H9 (cell line): Measurements from ENCODE around the gene UBE2V1. TPM values are rescaled to one million over a fixed set of nuclear protein-coding genes. Genes with fewer than 3 reads are reported as not detected.

Experiments used
- DNase-seq: peaks from one replicate; pipeline ENCODE4 v3.0.0-alpha.2; 2017
- H2AFZ ChIP-seq: one replicate; pipeline ENCODE4 v1.6.1; 2013; ENCODE audit warnings: mild to moderate bottlenecking, low read length, control low read depth, moderate library complexity
- H2AK5ac ChIP-seq: 2 replicates; pipeline ENCODE4 v1.6.1; 2013; ENCODE audit warnings: low read length, control low read depth, mixed read lengths; ENCODE audit not compliant: insufficient read length
- H2BK120ac ChIP-seq: one replicate; pipeline ENCODE4 v1.6.1; 2013; ENCODE audit warnings: low read depth, mild to moderate bottlenecking, low read length, control low read depth, inconsistent platforms; ENCODE audit not compliant: poor library complexity, severe bottlenecking
- H2BK12ac ChIP-seq: 2 replicates; pipeline ENCODE4 v1.6.1; 2013; ENCODE audit warnings: low read length, control low read depth, mixed read lengths, low read depth; ENCODE audit not compliant: insufficient read length
- H2BK15ac ChIP-seq: 2 replicates; pipeline ENCODE4 v1.6.1; 2013; ENCODE audit warnings: low read depth, low read length, control low read depth
- H2BK20ac ChIP-seq: one replicate; pipeline ENCODE4 v1.6.1; 2013; ENCODE audit warnings: low read depth, mild to moderate bottlenecking, low read length, control low read depth, inconsistent platforms; ENCODE audit not compliant: poor library complexity, severe bottlenecking
- H2BK5ac ChIP-seq: 2 replicates; pipeline ENCODE4 v1.6.1; 2013; ENCODE audit warnings: low read length, control low read depth, mixed read lengths; ENCODE audit not compliant: insufficient read length
- H3K14ac ChIP-seq: 2 replicates; pipeline ENCODE4 v1.6.1; 2013; ENCODE audit warnings: low read length, control low read depth; ENCODE audit not compliant: insufficient read depth
- H3K18ac ChIP-seq: 2 replicates; pipeline ENCODE4 v1.6.1; 2013; ENCODE audit warnings: low read depth, mild to moderate bottlenecking, mixed read lengths, low read length, control low read depth; ENCODE audit not compliant: insufficient read length
- H3K23ac ChIP-seq: 2 replicates; pipeline ENCODE4 v1.6.1; 2013; ENCODE audit warnings: low read length, control low read depth, mixed read lengths, low read depth; ENCODE audit not compliant: insufficient read length
- H3K23me2 ChIP-seq: 2 replicates; pipeline ENCODE4 v1.6.1; 2013; ENCODE audit warnings: low read depth, mild to moderate bottlenecking, mixed read lengths, low read length, control low read depth; ENCODE audit not compliant: insufficient read length, poor library complexity, severe bottlenecking
- H3K27ac ChIP-seq: 2 replicates; pipeline ENCODE4 v1.5.1; 2013; ENCODE audit warnings: low read length, control low read depth, mixed read lengths, low read depth; ENCODE audit not compliant: insufficient read length
- H3K27me3 ChIP-seq: 2 replicates; pipeline ENCODE4 v1.6.1; 2013; ENCODE audit warnings: low read length, control low read depth, inconsistent platforms; ENCODE audit not compliant: insufficient read depth
- H3K4ac ChIP-seq: 2 replicates; pipeline ENCODE4 v1.6.1; 2013; ENCODE audit warnings: low read depth, mild to moderate bottlenecking, control low read depth, inconsistent platforms, low read length, moderate library complexity
- H3K4me1 ChIP-seq: 2 replicates; pipeline ENCODE4 v1.6.1; 2013; ENCODE audit warnings: low read length, control low read depth, inconsistent platforms; ENCODE audit not compliant: insufficient read depth
- H3K4me2 ChIP-seq: 2 replicates; pipeline ENCODE4 v1.6.1; 2013; ENCODE audit warnings: low read length, control low read depth, mixed read lengths; ENCODE audit not compliant: insufficient read length, insufficient read depth
- H3K56ac ChIP-seq: 2 replicates; pipeline ENCODE4 v1.6.1; 2013; ENCODE audit warnings: low read depth, mild to moderate bottlenecking, mixed read lengths, low read length, control low read depth; ENCODE audit not compliant: insufficient read length
- H3K79me1 ChIP-seq: 2 replicates; pipeline ENCODE4 v1.6.1; 2013; ENCODE audit warnings: low read depth, mild to moderate bottlenecking, moderate library complexity, low read length, control low read depth, inconsistent platforms; ENCODE audit not compliant: insufficient read depth, poor library complexity, severe bottlenecking
- H3K79me2 ChIP-seq: 2 replicates; pipeline ENCODE4 v1.6.1; 2013; ENCODE audit warnings: low read length, control low read depth, inconsistent platforms; ENCODE audit not compliant: insufficient read depth
- H3K9ac ChIP-seq: 2 replicates; pipeline ENCODE4 v1.6.1; 2013; ENCODE audit warnings: low read length, control low read depth, mixed read lengths; ENCODE audit not compliant: insufficient read length; ENCODE audit errors: extremely low read depth
- H3K9me3 ChIP-seq: one replicate; pipeline ENCODE4 v1.6.1; 2013; ENCODE audit warnings: low read depth, low read length, inconsistent platforms; ENCODE audit not compliant: control insufficient read depth
- H3T11ph ChIP-seq: one replicate; pipeline ENCODE4 v1.6.1; 2013; ENCODE audit warnings: mild to moderate bottlenecking, low read length, control low read depth, inconsistent platforms
- H4K20me1 ChIP-seq: one replicate; pipeline ENCODE4 v1.6.1; 2013; ENCODE audit not compliant: control insufficient read depth, insufficient read length, insufficient read depth
- H4K5ac ChIP-seq: 2 replicates; pipeline ENCODE4 v1.6.1; 2013; ENCODE audit warnings: low read depth, mild to moderate bottlenecking, mixed read lengths, low read length, control low read depth; ENCODE audit not compliant: insufficient read length
- H4K8ac ChIP-seq: replicated peaks from 2 replicates; pipeline ENCODE4 v1.6.1; 2013; ENCODE audit warnings: low read length, control low read depth, mixed read lengths, low read depth; ENCODE audit not compliant: insufficient read length
- H4K91ac ChIP-seq: 2 replicates; pipeline ENCODE4 v1.6.1; 2013; ENCODE audit warnings: low read depth, mild to moderate bottlenecking, moderate library complexity, mixed read lengths, low read length, control low read depth; ENCODE audit not compliant: insufficient read length
- H3K27ac Mint-ChIP-seq, 3 experiments: 2 replicates in 2 of 3; 3 replicates in 1 of 3; pipeline ENCODE4 v1.8.0; 2020 to 2021; ENCODE audit warnings: mixed read lengths in 3 of 3, mild to moderate bottlenecking in 1 of 3, moderate library complexity in 1 of 3
- H3K27me3 Mint-ChIP-seq: 2 replicates; pipeline ENCODE4 v1.8.0; 2021; ENCODE audit warnings: low read depth, mild to moderate bottlenecking, moderate library complexity, mixed read lengths
- H3K36me3 Mint-ChIP-seq, 3 experiments: 2 replicates in 2 of 3; 3 replicates in 1 of 3; pipeline ENCODE4 v1.8.0; 2020 to 2021; ENCODE audit warnings: low read depth in 3 of 3, mixed read lengths in 3 of 3; ENCODE audit not compliant: insufficient read depth in 1 of 3
- H3K4me1 Mint-ChIP-seq, 2 experiments: 2 replicates each; pipeline ENCODE4 v1.8.0; 2020; ENCODE audit warnings: mixed read lengths in 2 of 2
- H3K4me3 Mint-ChIP-seq, 2 experiments: 2 replicates in 1 of 2; 3 replicates in 1 of 2; pipeline ENCODE4 v1.8.0; 2020 to 2021; ENCODE audit warnings: mild to moderate bottlenecking in 2 of 2, mixed read lengths in 2 of 2, moderate library complexity in 1 of 2
- H3K9me3 Mint-ChIP-seq, 2 experiments: 2 replicates in 1 of 2; 3 replicates in 1 of 2; pipeline ENCODE4 v1.8.0; 2020; ENCODE audit warnings: mild to moderate bottlenecking in 2 of 2, mixed read lengths in 2 of 2, moderate library complexity in 1 of 2
- CTCF ChIP-seq: fragments of 200-600 bp; sonication (generic); conservative IDR thresholded peaks from 3 replicates; pipeline ENCODE4 v1.8.0; 2021; ENCODE audit warnings: antibody characterized with exemption, mild to moderate bottlenecking
- WGBS: extraction: QIAGEN DNeasy Blood & Tissue Kit; methylation state at CpG from one replicate; pipeline ENCODE4 v1.1.7; 2013; ENCODE audit warnings: missing lambda C conversion rate, low lambda C conversion rate, mixed read lengths; ENCODE audit not compliant: insufficient read length; ENCODE audit errors: extremely low coverage; 5-methylcytosine and 5-hydroxymethylcytosine counted together
- total RNA-seq: library from RNA; stranded (reverse); gene quantifications from 2 replicates; pipeline ENCODE4 v1.2.1, GENCODE V29; 2021

Gene UBE2V1
- total RNA-seq, 1 experiment from 2014 or later = 152 TPM

GRCh38 chr20:50145566-50145965 lies 32.6 kb upstream of the UBE2V1 start:
- H3K9me3 Mint-ChIP-seq = no peaks in the 10 kb centered on the region
- H3K27ac Mint-ChIP-seq = peak overlapping the region in 1 of 3 experiments; percentile 77; a peak in 1 of 7 replicates
- peaks cover 18% of the 10 kb centered on the region for H3K79me1 ChIP-seq
- H3K4me1 Mint-ChIP-seq = peaks cover 38 to 53% of the 10 kb centered on the region in 2 experiments
- H3K4me3 Mint-ChIP-seq = no peak overlapping the region
- H3K4me2 ChIP-seq = no peak overlapping the region
- H3K14ac ChIP-seq = no peak overlapping the region
- H3K9me3 ChIP-seq = no peaks in the 10 kb centered on the region
- no peak overlapping the region for H4K8ac ChIP-seq
- H2BK20ac ChIP-seq = no peak overlapping the region
- no peak overlapping the region for H2BK15ac ChIP-seq
- no peaks in the 10 kb centered on the region for H3K27me3 Mint-ChIP-seq
- no peak overlapping the region for H3K27ac ChIP-seq
- no peak overlapping the region for H3K18ac ChIP-seq
- H3K23me2 ChIP-seq = no peaks in the 10 kb centered on the region
- TF ChIP-seq CTCF = no peak
- H3K79me2 ChIP-seq = peaks cover 12% of the 10 kb centered on the region; the same call in 1 of the 2 replicates
- no peak overlapping the region for H2AFZ ChIP-seq
- no peak overlapping the region for H4K5ac ChIP-seq
- H3K4ac ChIP-seq = no peak overlapping the region
- DNase-seq = no peak
- H2BK120ac ChIP-seq = no peak overlapping the region
- no peak overlapping the region for H3K56ac ChIP-seq
- H2BK12ac ChIP-seq = no peak overlapping the region
- H4K20me1 ChIP-seq = no peaks in the 10 kb centered on the region
- no peaks in the 10 kb centered on the region for H3K27me3 ChIP-seq
- WGBS = no CpG with 5 or more reads among the region's 6 CpGs
- H3K23ac ChIP-seq = no peak overlapping the region
- H4K91ac ChIP-seq = no peak overlapping the region
- no peak overlapping the region for H3K9ac ChIP-seq
- H3K36me3 Mint-ChIP-seq = peaks cover 21 to 50% (median 49%) of the 10 kb centered on the region in 3 experiments; a peak in 6 of 7 replicates
- no peak overlapping the region for H2AK5ac ChIP-seq
- H3K4me1 ChIP-seq = peaks cover 21% of the 10 kb centered on the region; the same call in 1 of the 2 replicates
- H3T11ph ChIP-seq = no peak overlapping the region
- H2BK5ac ChIP-seq = no peak overlapping the region
